Measurements from ENCODE around the gene UNC5A.

UNC5A gene

GRCh38 chr5:176880366-176881020 lies 70.1 kb downstream of the UNC5A start:
- no peak for DNase-seq (ENCODE audit: low read depth)

GRCh38 chr5:176881021-176881749 lies 70.8 kb downstream of the UNC5A start:
- DNase-seq (ENCODE audit: low read depth) = no peak

- no peak for DNase-seq (ENCODE audit: low read depth)
Observed at GRCh38 chr5:176881816-176882566, 71.6 kb downstream of the UNC5A start.

GRCh38 chr5:176882567-176882903 lies 72.2 kb downstream of the UNC5A start:
- DNase-seq (ENCODE audit: low read depth) = no peak

- no peak for DNase-seq (ENCODE audit: low read depth)
Observed at GRCh38 chr5:176883700-176884570, 73.6 kb downstream of the UNC5A start.

- DNase-seq (ENCODE audit: low read depth) = no peak
Observed at GRCh38 chr5:176884571-176884890, 74.2 kb downstream of the UNC5A start.

GRCh38 chr5:176886336-176887251 lies 76.2 kb downstream of the UNC5A start:
- no peak for DNase-seq (ENCODE audit: low read depth)

- DNase-seq (ENCODE audit: low read depth) = no peak
Observed at GRCh38 chr5:176887252-176887849, 77.0 kb downstream of the UNC5A start.

- no peak for DNase-seq (ENCODE audit: low read depth)
Observed at GRCh38 chr5:176888016-176888864, 77.9 kb downstream of the UNC5A start.

GRCh38 chr5:176888865-176889165 lies 78.5 kb downstream of the UNC5A start:
- DNase-seq (ENCODE audit: low read depth) = no peak

GRCh38 chr5:176889321-176890280 lies 79.2 kb downstream of the UNC5A start:
- no peak for DNase-seq (ENCODE audit: low read depth)

GRCh38 chr5:176890455-176891330 lies 80.3 kb downstream of the UNC5A start:
- DNase-seq (ENCODE audit: low read depth) = no peak

- DNase-seq (ENCODE audit: low read depth) = no peak
Observed at GRCh38 chr5:176891331-176891958, 81.1 kb downstream of the UNC5A start.

GRCh38 chr5:176892663-176893062 lies 82.3 kb downstream of the UNC5A start:
- DNase-seq (ENCODE audit: low read depth) = no peak

GRCh38 chr5:176894298-176894697 lies 83.9 kb downstream of the UNC5A start:
- no peak for DNase-seq (ENCODE audit: low read depth)

GRCh38 chr5:176895831-176896230 lies 85.5 kb downstream of the UNC5A start:
- no peak for DNase-seq (ENCODE audit: low read depth)

GRCh38 chr5:176897263-176897662 lies 86.9 kb downstream of the UNC5A start:
- no peak for DNase-seq (ENCODE audit: low read depth)
